Loucy (cell line): Measurements from ENCODE around the gene SLC13A4.

Source experiments
- H2AFZ ChIP-seq: fragments of 200-600 bp; sonication (generic); 2 replicates; pipeline ENCODE4 v1.6.0; 2016; ENCODE audit warnings: antibody characterized with exemption, mild to moderate bottlenecking, low read length, moderate library complexity
- H3F3A ChIP-seq: fragments of 200-600 bp; 2 replicates; pipeline ENCODE4 v1.6.0; 2016; ENCODE audit warnings: antibody characterized with exemption, low read depth, mild to moderate bottlenecking
- H3K27me3 ChIP-seq: fragments of 200-600 bp; sonication (generic); 2 replicates; pipeline ENCODE4 v1.6.1; 2014; ENCODE audit warnings: low read length, mild to moderate bottlenecking; ENCODE audit not compliant: insufficient read depth, poor library complexity, severe bottlenecking
- H3K36me3 ChIP-seq: fragments of 200-600 bp; sonication (generic); 2 replicates; pipeline ENCODE4 v1.6.1; 2016; ENCODE audit warnings: low read length; ENCODE audit not compliant: insufficient read depth
- H3K4me1 ChIP-seq: fragments of 200-600 bp; sonication (generic); 2 replicates; pipeline ENCODE4 v1.5.1; 2014; ENCODE audit warnings: low read length, mild to moderate bottlenecking; ENCODE audit not compliant: insufficient read depth, poor library complexity, severe bottlenecking
- H3K4me2 ChIP-seq: fragments of 200-600 bp; sonication (generic); 2 replicates; pipeline ENCODE4 v1.6.0; 2014; ENCODE audit warnings: antibody characterized with exemption, low read length, low read depth, mild to moderate bottlenecking; ENCODE audit not compliant: poor library complexity, severe bottlenecking
- H3K4me3 ChIP-seq: fragments of 200-600 bp; sonication (generic); 2 replicates; pipeline ENCODE4 v1.5.1; 2014; ENCODE audit warnings: low read length, mild to moderate bottlenecking, mixed read lengths; ENCODE audit not compliant: poor library complexity, severe bottlenecking
- H3K79me2 ChIP-seq: fragments of 200-600 bp; sonication (generic); 2 replicates; pipeline ENCODE4 v1.6.1; 2014; ENCODE audit warnings: low read length; ENCODE audit not compliant: insufficient read depth
- H3K9ac ChIP-seq: fragments of 200-600 bp; sonication (generic); 2 replicates; pipeline ENCODE4 v1.6.0; 2014; ENCODE audit warnings: mild to moderate bottlenecking, low read depth, low read length, moderate library complexity; ENCODE audit not compliant: poor library complexity, severe bottlenecking
- H3K9me2 ChIP-seq: fragments of 200-600 bp; sonication (generic); replicated peaks from 2 replicates; pipeline ENCODE4 v1.6.1; 2016; ENCODE audit warnings: low read depth, low read length, mixed read lengths
- H3K9me3 ChIP-seq: fragments of 200-600 bp; sonication (generic); 2 replicates; pipeline ENCODE4 v1.6.1; 2014; ENCODE audit warnings: mild to moderate bottlenecking, antibody characterized with exemption, low read length, low read depth; ENCODE audit not compliant: insufficient read depth
- H4K20me1 ChIP-seq: fragments of 200-600 bp; sonication (generic); 2 replicates; pipeline ENCODE4 v1.6.0; 2014; ENCODE audit warnings: antibody characterized with exemption, low read length, mild to moderate bottlenecking; ENCODE audit not compliant: insufficient read depth, poor library complexity, severe bottlenecking
- CTCF ChIP-seq: fragments of 200-600 bp; sonication (generic); conservative IDR thresholded peaks from 2 replicates; pipeline ENCODE4 v1.5.1; 2014; ENCODE audit warnings: mild to moderate bottlenecking, antibody characterized with exemption, low read length
- EZH2phosphoT487 ChIP-seq: fragments of 200-600 bp; IDR thresholded peaks from 2 replicates; pipeline ENCODE4 v1.6.1; 2018; ENCODE audit warnings: antibody characterized with exemption, mild to moderate bottlenecking, moderate library complexity, borderline replicate concordance

SLC13A4 gene

GRCh38 chr7:135666846-135667245, 61.1 kb downstream of the SLC13A4 start:
- TF ChIP-seq CTCF (no peak), EZH2phosphoT487 (no peak)
- Histone ChIP-seq H3F3A (no peaks in the 10 kb centered on the region), H3K36me3 (0 out of 2 replicates have a peak, but pooled peaks cover 3% of the 10 kb centered on the region), H2AFZ (no peak overlapping the region), H3K9me2 (no peaks in the 10 kb centered on the region), H4K20me1 (peaks cover 26% of the 10 kb centered on the region), H3K9ac (no peak overlapping the region), H3K4me2 (peak overlapping the region; percentile 64), H3K4me3 (peak overlapping the region; percentile 23), H3K27me3 (no peaks in the 10 kb centered on the region), H3K4me1 (peaks cover 20% of the 10 kb centered on the region), H3K79me2 (peaks cover 79% of the 10 kb centered on the region), H3K9me3 (no peaks in the 10 kb centered on the region)

- TF ChIP-seq CTCF, result no peak
- H3K4me3 ChIP-seq, result no peak overlapping the region
- H2AFZ ChIP-seq, result no peak overlapping the region
- H3K27me3 ChIP-seq, result no peaks in the 10 kb centered on the region
- no peaks in the 10 kb centered on the region for H3K9me3 ChIP-seq
- H3K9ac ChIP-seq, result no peak overlapping the region
- H3K79me2 ChIP-seq, result peaks cover 79% of the 10 kb centered on the region
- peaks cover 27% of the 10 kb centered on the region for H3K4me1 ChIP-seq
- H3K9me2 ChIP-seq, result no peaks in the 10 kb centered on the region
- peak overlapping the region; percentile 64 for H3K4me2 ChIP-seq
- H3F3A ChIP-seq, result no peaks in the 10 kb centered on the region
- H4K20me1 ChIP-seq, result peaks cover 26% of the 10 kb centered on the region
- H3K36me3 ChIP-seq, result 0 out of 2 replicates have a peak, but pooled peaks cover 3% of the 10 kb centered on the region
These were observed 61.8 kb downstream of the SLC13A4 start for GRCh38 chr7:135666156-135666555.

- Histone ChIP-seq H3K79me2 (peaks cover 70% of the 10 kb centered on the region), H3K4me3 (peak overlapping the region; percentile 97), H3K27me3 (no peaks in the 10 kb centered on the region), H3K36me3 (0 out of 2 replicates have a peak, but pooled peaks cover 3% of the 10 kb centered on the region), H3K4me2 (peak overlapping the region; percentile 64), H4K20me1 (peaks cover 26% of the 10 kb centered on the region), H3K4me1 (peaks cover 28% of the 10 kb centered on the region), H3K9ac (peak overlapping the region; percentile 95), H3F3A (no peaks in the 10 kb centered on the region), H3K9me3 (no peaks in the 10 kb centered on the region), H2AFZ (no peak overlapping the region), H3K9me2 (no peaks in the 10 kb centered on the region)
- TF ChIP-seq EZH2phosphoT487 (no peak), CTCF (no peak)
These were observed 62.9 kb downstream of the SLC13A4 start for GRCh38 chr7:135665042-135665441.
